Cardiac fibroblast (primary cell): Measurements from ENCODE around the gene NTNG1.

Source experiments
- DNase-seq, 2 donors: peaks; one replicate each; pipeline versions ENCODE4 v3.0.0 to v3.0.0-alpha.2; 2010; ENCODE audit warnings: low read depth in 2 of 2
- H3K4me3 ChIP-seq, 2 donors: replicated peaks in 1 of 2; 1 replicate in 1 of 2; 2 replicates in 1 of 2; pipeline ENCODE4 v1.5.1; 2011; ENCODE audit warnings: low read depth in 2 of 2, low read length in 2 of 2, mild to moderate bottlenecking in 2 of 2, moderate library complexity in 1 of 2
- TF ChIP-seq, protein P1 (sequence below): IDR thresholded peaks from one replicate; pipeline ENCODE4 v1.5.1; 2011; ENCODE audit warnings: low read depth, mild to moderate bottlenecking, low read length, inconsistent platforms

Gene NTNG1

DNA sequence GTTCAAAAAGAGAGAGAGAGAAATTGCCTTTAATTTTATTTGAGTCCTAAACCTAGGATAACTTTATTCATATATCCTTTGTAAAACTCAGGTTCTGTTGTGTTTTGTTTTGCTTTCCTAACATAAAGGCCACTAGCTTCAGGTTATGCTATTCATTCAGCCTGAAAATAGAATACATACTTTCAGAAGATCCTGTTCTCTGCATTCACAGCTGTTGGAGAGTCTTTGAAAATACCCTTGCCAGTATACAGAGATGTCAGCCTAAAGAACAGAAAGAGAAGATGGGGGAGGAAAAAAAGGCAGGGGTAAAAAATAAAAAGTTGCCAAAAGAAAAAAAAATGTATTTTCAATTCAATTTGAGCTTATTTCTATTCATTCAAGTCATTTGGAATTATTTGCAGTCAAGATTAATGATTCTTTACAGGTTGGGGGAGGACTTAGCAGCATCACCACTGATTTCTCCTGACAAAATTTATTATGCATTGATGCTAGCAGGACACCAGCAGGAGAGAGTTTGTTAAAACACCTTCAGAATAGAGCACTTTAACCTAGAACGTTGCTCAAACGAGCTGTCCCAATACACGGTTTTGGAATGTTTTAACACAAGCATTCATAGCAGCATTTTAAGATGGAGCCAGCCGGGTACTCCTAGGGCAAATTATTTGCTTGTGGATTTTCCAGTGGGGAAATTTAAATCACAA lies 318.5 kb downstream of the NTNG1 start:
- TF ChIP-seq, protein P1, sequence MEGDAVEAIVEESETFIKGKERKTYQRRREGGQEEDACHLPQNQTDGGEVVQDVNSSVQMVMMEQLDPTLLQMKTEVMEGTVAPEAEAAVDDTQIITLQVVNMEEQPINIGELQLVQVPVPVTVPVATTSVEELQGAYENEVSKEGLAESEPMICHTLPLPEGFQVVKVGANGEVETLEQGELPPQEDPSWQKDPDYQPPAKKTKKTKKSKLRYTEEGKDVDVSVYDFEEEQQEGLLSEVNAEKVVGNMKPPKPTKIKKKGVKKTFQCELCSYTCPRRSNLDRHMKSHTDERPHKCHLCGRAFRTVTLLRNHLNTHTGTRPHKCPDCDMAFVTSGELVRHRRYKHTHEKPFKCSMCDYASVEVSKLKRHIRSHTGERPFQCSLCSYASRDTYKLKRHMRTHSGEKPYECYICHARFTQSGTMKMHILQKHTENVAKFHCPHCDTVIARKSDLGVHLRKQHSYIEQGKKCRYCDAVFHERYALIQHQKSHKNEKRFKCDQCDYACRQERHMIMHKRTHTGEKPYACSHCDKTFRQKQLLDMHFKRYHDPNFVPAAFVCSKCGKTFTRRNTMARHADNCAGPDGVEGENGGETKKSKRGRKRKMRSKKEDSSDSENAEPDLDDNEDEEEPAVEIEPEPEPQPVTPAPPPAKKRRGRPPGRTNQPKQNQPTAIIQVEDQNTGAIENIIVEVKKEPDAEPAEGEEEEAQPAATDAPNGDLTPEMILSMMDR, result no peak
- DNase-seq, result no peak
- H3K4me3 ChIP-seq, result no peak overlapping the region

DNA sequence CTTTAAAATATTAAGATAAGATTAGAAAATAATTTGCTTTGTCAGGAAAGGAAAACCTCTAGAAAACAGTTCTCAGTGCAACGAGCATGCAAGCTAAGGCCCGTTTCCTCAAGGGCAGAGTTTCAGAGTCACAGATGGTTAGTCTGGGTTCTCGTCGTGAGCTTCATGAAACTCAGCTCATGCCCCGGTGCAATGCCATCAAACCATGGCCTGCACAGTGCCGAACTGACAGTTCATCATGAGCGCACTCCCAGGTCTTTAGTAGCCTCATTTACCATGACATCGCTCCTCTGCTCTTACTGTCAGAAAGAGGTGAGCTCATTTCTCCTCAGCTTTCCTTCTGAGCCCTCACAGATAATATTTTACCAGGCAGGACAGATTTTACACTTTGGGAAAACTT lies 319.2 kb downstream of the NTNG1 start:
- TF ChIP-seq, protein P1, result no peak
- no peak overlapping the region for H3K4me3 ChIP-seq
- no peak for DNase-seq

GRCh38 chr1:107464827-107465226 lies 324.0 kb downstream of the NTNG1 start:
- no peak for DNase-seq
- TF ChIP-seq, protein P1, result no peak
- no peak overlapping the region for H3K4me3 ChIP-seq

- H3K4me3 ChIP-seq, result no peak overlapping the region
- DNase-seq, result no peak
- TF ChIP-seq, protein P1, result no peak
Observed at GRCh38 chr1:107467286-107467685, 326.4 kb downstream of the NTNG1 start.

GRCh38 chr1:107467811-107468210 lies 327.0 kb downstream of the NTNG1 start:
- TF ChIP-seq, protein P1, result no peak
- no peak overlapping the region for H3K4me3 ChIP-seq
- no peak for DNase-seq

DNA sequence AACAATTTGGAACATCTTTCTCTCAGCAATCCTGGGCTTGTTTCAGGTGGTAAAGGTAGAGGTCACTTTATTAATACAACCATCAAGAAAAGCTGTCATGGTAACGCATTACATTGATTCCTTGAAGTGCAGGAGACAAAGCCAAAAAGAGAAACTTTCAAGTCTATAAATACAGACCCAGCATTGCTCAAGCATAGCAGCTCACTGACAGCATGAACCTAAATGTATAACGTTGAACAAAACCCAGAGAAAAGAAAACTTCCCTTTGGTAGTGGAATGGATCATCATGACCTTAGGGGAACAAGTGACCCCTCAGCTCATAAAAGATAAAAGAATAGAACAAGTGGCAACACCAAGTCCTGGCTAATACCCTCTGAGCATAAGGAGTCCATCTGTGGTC lies 332.2 kb downstream of the NTNG1 start:
- H3K4me3 ChIP-seq, result no peak overlapping the region
- DNase-seq, result no peak
- TF ChIP-seq, protein P1, result no peak
